ENCODE data around the gene BRD2.

The BRD2 gene

DNA sequence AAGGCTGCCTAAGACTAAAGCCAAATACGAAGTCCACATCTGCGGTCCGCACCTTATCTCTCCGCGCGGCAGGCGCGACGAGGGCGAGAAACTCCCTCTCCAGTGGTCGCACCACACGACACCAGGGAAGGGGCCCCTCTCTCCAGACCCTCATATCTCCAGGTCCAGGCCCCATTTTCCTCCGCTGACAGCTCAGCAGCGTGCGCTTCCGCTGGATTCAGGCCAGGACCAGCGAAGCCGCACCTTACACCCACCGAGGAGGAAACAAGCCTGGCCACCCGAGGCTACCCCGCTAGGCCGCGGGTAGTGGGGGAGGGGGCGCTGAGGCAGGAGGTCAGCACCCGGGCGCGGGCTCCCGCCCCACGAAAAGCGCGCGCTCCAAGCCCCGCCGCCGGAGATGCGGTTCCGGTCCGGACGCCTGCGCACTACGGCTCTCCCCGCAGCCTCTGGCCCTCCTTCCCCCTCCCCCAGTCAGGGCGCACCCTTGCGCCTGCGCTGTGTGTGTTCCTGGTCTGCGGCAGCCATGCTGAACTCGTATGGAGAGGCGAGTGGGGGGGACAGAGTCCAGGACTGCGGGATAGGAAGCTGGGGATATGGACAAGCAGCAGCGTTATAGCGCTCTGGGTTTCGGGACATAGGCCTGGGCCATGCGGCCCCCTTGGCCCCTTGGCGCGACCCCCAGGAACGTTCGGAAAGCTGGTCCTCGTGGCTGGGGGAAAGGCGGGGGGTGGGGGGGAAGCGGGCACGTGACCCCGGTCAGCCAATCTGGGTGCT lies at the start of gene BRD2:
TSS of gene BRD2 (plus strand) at position 502 of the 774 bp plus-strand sequence. CDS start 4,305 bp downstream, outside the sequence.
- peak; percentile 78 for DNase-seq (ENCODE audit: low read depth)
- TF ChIP-seq CTCF (IDR thresholded peaks at IDR 0.05; ENCODE audit: control insufficient read depth, insufficient read depth, low read depth, low read length, missing control alignments): no peak
- H3K4me3 ChIP-seq (ENCODE audit: control insufficient read depth, low read depth, low read length): peak within 1 kb of the TSS; percentile 93

GRCh38 chr6:32920715-32921114 lies 47.7 kb upstream of the BRD2 start:
- TF ChIP-seq CTCF (IDR thresholded peaks at IDR 0.05; ENCODE audit: control insufficient read depth, insufficient read depth, low read depth, low read length, missing control alignments): no peak
- no peak overlapping the region for H3K4me3 ChIP-seq (ENCODE audit: control insufficient read depth, low read depth, low read length)
- DNase-seq (ENCODE audit: low read depth): no peak

GRCh38 chr6:32922083-32922482 lies 46.3 kb upstream of the BRD2 start:
- TF ChIP-seq CTCF (IDR thresholded peaks at IDR 0.05; ENCODE audit: control insufficient read depth, insufficient read depth, low read depth, low read length, missing control alignments): no peak
- DNase-seq (ENCODE audit: low read depth): no peak
- no peak overlapping the region for H3K4me3 ChIP-seq (ENCODE audit: control insufficient read depth, low read depth, low read length)

DNA sequence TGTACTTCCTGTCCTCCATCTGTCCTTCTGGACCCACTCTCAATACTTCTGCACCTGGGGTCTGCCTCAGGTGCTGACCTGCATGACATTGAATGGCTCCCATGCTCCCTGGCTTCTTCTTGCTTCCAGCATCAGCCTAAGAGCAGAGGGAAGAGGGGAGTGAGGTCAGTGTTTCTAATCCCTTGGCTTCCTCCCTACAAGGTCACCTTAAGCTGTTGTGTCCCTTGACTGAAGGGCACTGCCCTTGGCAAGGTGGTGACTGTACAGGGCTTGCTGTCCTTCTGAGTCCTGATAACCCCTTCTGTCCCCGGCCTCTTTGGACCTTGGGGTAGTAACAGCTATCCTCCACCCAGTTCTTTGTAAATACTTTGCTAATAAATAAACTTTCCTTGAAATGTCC lies 37.2 kb upstream of the BRD2 start:
- TF ChIP-seq CTCF (IDR thresholded peaks at IDR 0.05; ENCODE audit: control insufficient read depth, insufficient read depth, low read depth, low read length, missing control alignments): no peak
- no peak overlapping the region for H3K4me3 ChIP-seq (ENCODE audit: control insufficient read depth, low read depth, low read length)
- DNase-seq (ENCODE audit: low read depth): no peak

DNA sequence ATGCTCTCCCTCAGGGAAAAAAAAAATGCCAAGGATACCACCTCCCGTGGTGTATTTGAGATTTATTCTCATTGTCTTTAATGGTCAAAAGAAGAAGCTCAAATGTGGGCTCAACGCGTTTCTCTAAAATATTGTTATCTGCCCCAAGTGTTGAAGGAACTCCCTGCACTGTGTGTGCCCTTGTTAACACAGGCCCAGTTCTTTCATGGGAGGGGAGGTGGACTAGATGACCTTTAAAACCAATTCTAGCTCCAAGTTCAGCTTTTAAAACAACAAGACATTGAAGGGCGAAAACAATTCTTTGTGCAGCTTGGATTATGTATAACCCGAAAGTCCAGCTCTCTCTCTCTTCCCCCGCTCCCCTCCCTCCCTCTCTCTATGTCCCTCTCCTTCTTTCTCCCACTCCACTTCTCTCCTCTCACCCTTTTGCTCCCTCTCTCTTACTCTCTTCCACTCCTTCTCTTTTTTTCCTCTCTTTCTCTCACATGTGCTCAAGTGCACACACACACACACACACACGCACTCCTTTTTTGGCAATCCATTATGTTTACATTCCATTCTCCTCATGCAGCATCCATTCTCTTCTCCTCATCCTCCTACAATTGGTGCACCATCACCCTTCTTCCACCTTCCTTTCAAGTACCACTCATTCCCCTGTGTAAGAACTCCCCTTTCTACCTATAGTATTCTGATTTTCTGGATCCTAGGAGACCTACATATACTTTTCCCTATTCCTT lies 36.1 kb upstream of the BRD2 start:
- DNase-seq (ENCODE audit: low read depth): peak; percentile 13
- no peak for TF ChIP-seq CTCF (IDR thresholded peaks at IDR 0.05; ENCODE audit: control insufficient read depth, insufficient read depth, low read depth, low read length, missing control alignments)
- no peak overlapping the region for H3K4me3 ChIP-seq (ENCODE audit: control insufficient read depth, low read depth, low read length)

GRCh38 chr6:32933661-32934085 lies 34.7 kb upstream of the BRD2 start:
- no peak overlapping the region for H3K4me3 ChIP-seq (ENCODE audit: control insufficient read depth, low read depth, low read length)
- TF ChIP-seq CTCF (IDR thresholded peaks at IDR 0.05; ENCODE audit: control insufficient read depth, insufficient read depth, low read depth, low read length, missing control alignments): peak; percentile 87
- DNase-seq (ENCODE audit: low read depth): peak; percentile 25
